Uterus (tissue), 2 donors: Measurements from ENCODE around the gene MAPRE3.

Source experiments
- POLR2A ChIP-seq, 2 donors: fragments of 450-650 bp; IDR thresholded peaks; one replicate each; pipeline ENCODE4 v1.6.1; 2016; ENCODE audit warnings: antibody characterized with exemption in 2 of 2, mild to moderate bottlenecking in 1 of 2, moderate library complexity in 1 of 2
- TF ChIP-seq, protein P1 (sequence below), 4 experiments: fragments of 200-600 bp in 2 of 4; fragments of 450-650 bp in 2 of 4; sonication (generic) in 2 of 4; IDR thresholded peaks; one replicate each; pipeline ENCODE4 v1.5.1; 2016 to 2019; ENCODE audit warnings: antibody characterized with exemption in 4 of 4, mild to moderate bottlenecking in 2 of 4, moderate library complexity in 1 of 4

DNA sequence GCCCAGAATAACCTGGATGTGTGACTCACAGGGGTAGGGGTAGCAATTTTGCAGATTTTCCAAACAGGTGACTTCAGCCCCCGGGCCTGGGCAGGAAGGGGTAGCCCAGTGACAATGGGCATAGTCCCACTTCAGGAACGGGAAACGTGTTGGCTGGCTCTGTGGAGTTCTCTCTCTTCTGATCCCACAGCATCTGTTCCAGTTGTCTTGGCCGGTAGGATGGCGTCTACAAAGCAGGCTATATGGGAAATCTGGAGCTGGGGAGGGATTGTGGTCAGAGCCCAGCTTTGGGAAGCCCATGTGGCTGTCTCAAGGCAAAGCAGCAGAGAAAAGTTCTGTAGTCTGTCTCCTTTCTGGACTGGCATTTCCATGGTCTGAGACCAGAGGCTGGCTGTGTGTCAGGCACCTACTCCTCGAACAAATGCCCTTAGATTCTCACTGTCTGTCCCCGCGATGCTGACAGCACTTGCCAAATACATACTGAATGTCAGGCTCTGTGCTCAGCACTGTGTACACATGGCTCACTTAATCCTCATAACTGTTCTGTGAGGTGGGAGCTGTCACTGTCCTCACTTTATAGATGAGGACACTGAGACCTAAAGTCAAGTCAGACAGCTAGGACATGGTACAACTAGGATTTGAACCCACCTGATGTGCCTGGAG, 44.5 kb downstream of the MAPRE3 start:
- TF ChIP-seq, protein P1, sequence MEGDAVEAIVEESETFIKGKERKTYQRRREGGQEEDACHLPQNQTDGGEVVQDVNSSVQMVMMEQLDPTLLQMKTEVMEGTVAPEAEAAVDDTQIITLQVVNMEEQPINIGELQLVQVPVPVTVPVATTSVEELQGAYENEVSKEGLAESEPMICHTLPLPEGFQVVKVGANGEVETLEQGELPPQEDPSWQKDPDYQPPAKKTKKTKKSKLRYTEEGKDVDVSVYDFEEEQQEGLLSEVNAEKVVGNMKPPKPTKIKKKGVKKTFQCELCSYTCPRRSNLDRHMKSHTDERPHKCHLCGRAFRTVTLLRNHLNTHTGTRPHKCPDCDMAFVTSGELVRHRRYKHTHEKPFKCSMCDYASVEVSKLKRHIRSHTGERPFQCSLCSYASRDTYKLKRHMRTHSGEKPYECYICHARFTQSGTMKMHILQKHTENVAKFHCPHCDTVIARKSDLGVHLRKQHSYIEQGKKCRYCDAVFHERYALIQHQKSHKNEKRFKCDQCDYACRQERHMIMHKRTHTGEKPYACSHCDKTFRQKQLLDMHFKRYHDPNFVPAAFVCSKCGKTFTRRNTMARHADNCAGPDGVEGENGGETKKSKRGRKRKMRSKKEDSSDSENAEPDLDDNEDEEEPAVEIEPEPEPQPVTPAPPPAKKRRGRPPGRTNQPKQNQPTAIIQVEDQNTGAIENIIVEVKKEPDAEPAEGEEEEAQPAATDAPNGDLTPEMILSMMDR (IDR thresholded peaks at IDR 0.05), result no peak
- TF ChIP-seq POLR2A (IDR thresholded peaks at IDR 0.05), result no peak
